K562 (cell line): Measurements from ENCODE around the gene FAF2. TPM values are rescaled to one million over a fixed set of nuclear protein-coding genes. Genes with fewer than 3 reads are reported as not detected.

ENCODE experiments used
- BMI1 ChIP-seq: fragments of 150-350 bp; IDR thresholded peaks from 2 replicates; pipeline ENCODE4 v1.6.1; 2014; ENCODE audit warnings: low read length
- CHD2 ChIP-seq: IDR thresholded peaks from 2 replicates; pipeline ENCODE4 v1.6.1; 2011; ENCODE audit warnings: low read depth, low read length
- EWSR1 ChIP-seq: fragments of 450-650 bp; IDR thresholded peaks from 2 replicates; pipeline ENCODE4 v1.6.1; 2018; ENCODE audit warnings: borderline replicate concordance, mild to moderate bottlenecking, low read depth, moderate library complexity; ENCODE audit not compliant: partially characterized antibody
- FOXK2 ChIP-seq, 2 experiments: fragments of 450-650 bp; IDR thresholded peaks in 1 of 2; conservative IDR thresholded peaks in 1 of 2; 2 replicates each; pipeline ENCODE4 v1.6.1; 2016; ENCODE audit warnings: low read depth in 2 of 2, mild to moderate bottlenecking in 1 of 2
- HCFC1 ChIP-seq: IDR thresholded peaks from 2 replicates; pipeline ENCODE4 v1.6.1; 2012; ENCODE audit warnings: low read depth, low read length, improper control_type of control experiment
- HMGN3 ChIP-seq: IDR thresholded peaks from 2 replicates; pipeline ENCODE4 v1.6.1; 2011; ENCODE audit warnings: borderline replicate concordance, low read depth, mild to moderate bottlenecking, mixed read lengths, low read length; ENCODE audit not compliant: insufficient read length; ENCODE audit errors: extremely low read depth
- SMAD1 ChIP-seq: fragments of 150-350 bp; IDR thresholded peaks from 2 replicates; pipeline ENCODE4 v1.6.1; 2014; ENCODE audit warnings: low read length, low read depth; ENCODE audit not compliant: partially characterized antibody
- TCF7 ChIP-seq: sonication (generic); IDR thresholded peaks from 2 replicates; pipeline ENCODE4 v1.6.1; 2016; ENCODE audit warnings: antibody characterized with exemption, borderline replicate concordance
- ZBTB1 ChIP-seq: sonication (generic); formaldehyde crosslinking; IDR thresholded peaks from 2 replicates; pipeline ENCODE4 v1.8.1; 2023; ENCODE audit warnings: missing genetic modification reagents, low read depth, mild to moderate bottlenecking, borderline replicate concordance
- ZFP30 ChIP-seq: fragments of 250-450 bp; sonication (Bioruptor Pico); IDR thresholded peaks from 2 replicates; pipeline ENCODE4 v1.8.0; 2022; ENCODE audit warnings: moderate library complexity, mild to moderate bottlenecking, inconsistent platforms, borderline replicate concordance
- ZNF140 ChIP-seq: fragments of 250-450 bp; sonication (Bioruptor Pico); IDR thresholded peaks from 2 replicates; pipeline ENCODE4 v1.8.0; 2021; ENCODE audit warnings: moderate library complexity, mild to moderate bottlenecking, inconsistent platforms
- ZNF212 ChIP-seq: fragments of 450-650 bp; formaldehyde crosslinking; IDR thresholded peaks from 2 replicates; pipeline ENCODE4 v1.4.0; 2020; ENCODE audit warnings: mild to moderate bottlenecking
- ZNF354B ChIP-seq: fragments of 250-450 bp; sonication (Bioruptor Pico); IDR thresholded peaks from 2 replicates; pipeline ENCODE4 v1.4.0; 2020
- ZNF699 ChIP-seq: fragments of 250-450 bp; sonication (Bioruptor Pico); IDR thresholded peaks from 2 replicates; pipeline ENCODE4 v1.8.0; 2021; ENCODE audit warnings: mild to moderate bottlenecking, moderate library complexity; ENCODE audit not compliant: insufficient replicate concordance
- ZZZ3 ChIP-seq: fragments of 450-650 bp; IDR thresholded peaks from 2 replicates; pipeline ENCODE4 v1.6.1; 2016; ENCODE audit warnings: antibody characterized with exemption, mild to moderate bottlenecking, moderate library complexity
- polyA plus RNA-seq, 8 experiments: library from polyadenylated mRNA; depleted of rRNA in 4 of 8; stranded (reverse) in 5 of 8; unstranded in 3 of 8; fragments of >200 nt; fragmentation: Nextera tagmentation in 2 of 8; fragmentation: Illumina TruSeq in 1 of 8; extraction: Ambion mirVana in 2 of 8; extraction: Trizol in 1 of 8; gene quantifications; 2 replicates each; pipeline versions ENCODE4 v1.2.1 to v1.2.3, GENCODE V29; 2011 to 2014; ENCODE audit warnings: inconsistent platforms in 1 of 8, missing spikeins in 1 of 8
- total RNA-seq, 7 experiments: library from RNA; depleted of rRNA in 6 of 7; stranded (reverse); fragments of >200 nt in 6 of 7; fragmentation: Illumina TruSeq in 2 of 7; extraction: Trizol in 2 of 7; gene quantifications; 2 replicates each; pipeline versions ENCODE4 v1.2.1 to v1.2.3, GENCODE V29; 2011 to 2021; ENCODE audit warnings: low replicate concordance in 1 of 7
- TF ChIP-seq, protein P1 (sequence below), 2 experiments: fragments of 450-650 bp; IDR thresholded peaks; 2 replicates each; pipeline ENCODE4 v1.6.1; 2016; ENCODE audit warnings: mild to moderate bottlenecking in 2 of 2, borderline replicate concordance in 1 of 2, low read depth in 1 of 2, moderate library complexity in 1 of 2
- TF ChIP-seq, protein P2 (sequence below): sonication (generic); formaldehyde crosslinking; IDR thresholded peaks from 2 replicates; pipeline ENCODE4 v1.8.0; 2022; ENCODE audit warnings: mild to moderate bottlenecking, missing genetic modification reagents, borderline replicate concordance

Gene FAF2
- total and polyA plus RNA-seq, 9 of the 15 experiments (the other 6 are each of a cell fraction or from before 2014, with no cell fraction given): 25.0 to 44.6 (median 36.1) TPM

DNA sequence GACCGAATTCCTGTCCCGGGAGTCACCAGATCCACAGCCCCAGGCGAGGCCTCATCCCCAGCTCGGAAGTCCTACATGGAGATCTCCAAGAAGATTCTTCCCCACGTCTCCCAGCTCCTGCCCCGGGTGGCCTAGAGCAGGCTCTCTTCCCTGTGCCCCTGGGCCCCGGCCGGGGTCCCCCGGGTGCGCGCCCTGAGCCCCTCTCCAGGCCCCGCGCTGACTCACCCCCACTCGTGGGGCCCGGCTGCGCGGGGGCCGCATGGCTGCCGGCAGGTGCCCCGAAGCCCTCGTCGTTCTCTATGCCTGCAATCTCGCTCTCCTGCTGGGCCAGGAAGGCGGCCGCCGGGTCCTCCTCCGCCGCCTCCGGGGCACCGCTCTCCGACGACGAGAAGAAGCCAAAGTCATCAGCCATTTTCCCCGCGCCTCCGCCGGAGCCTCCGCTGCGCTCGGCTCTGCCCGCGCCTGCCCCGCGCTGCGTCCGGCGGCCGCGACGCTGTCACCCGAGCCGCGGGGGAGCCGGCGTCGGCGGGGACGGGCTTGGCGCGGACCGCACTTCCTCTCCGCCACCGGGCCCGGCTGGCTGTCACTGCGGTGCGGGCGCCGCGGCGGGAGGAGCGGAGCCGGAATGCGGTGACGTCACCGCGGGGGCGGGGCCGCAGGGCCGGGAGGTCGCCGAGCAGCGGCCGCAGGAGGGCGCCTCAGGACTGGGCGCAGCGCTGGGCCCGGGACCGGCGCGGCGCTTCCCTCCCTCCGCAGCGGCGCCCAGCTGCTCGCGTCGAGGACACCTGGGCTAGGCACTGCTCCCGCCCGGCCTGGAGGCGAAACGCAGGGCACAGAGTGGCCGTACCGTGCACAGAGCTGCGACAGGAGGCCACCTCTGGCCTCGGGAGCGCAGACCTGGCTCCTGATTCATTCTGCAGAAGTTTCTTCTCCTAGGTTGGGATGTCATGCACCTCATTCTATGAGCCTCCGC, 31.9 kb upstream of the FAF2 start, which contains the start of gene CLTB (continued):
- TF ChIP-seq, protein P1, sequence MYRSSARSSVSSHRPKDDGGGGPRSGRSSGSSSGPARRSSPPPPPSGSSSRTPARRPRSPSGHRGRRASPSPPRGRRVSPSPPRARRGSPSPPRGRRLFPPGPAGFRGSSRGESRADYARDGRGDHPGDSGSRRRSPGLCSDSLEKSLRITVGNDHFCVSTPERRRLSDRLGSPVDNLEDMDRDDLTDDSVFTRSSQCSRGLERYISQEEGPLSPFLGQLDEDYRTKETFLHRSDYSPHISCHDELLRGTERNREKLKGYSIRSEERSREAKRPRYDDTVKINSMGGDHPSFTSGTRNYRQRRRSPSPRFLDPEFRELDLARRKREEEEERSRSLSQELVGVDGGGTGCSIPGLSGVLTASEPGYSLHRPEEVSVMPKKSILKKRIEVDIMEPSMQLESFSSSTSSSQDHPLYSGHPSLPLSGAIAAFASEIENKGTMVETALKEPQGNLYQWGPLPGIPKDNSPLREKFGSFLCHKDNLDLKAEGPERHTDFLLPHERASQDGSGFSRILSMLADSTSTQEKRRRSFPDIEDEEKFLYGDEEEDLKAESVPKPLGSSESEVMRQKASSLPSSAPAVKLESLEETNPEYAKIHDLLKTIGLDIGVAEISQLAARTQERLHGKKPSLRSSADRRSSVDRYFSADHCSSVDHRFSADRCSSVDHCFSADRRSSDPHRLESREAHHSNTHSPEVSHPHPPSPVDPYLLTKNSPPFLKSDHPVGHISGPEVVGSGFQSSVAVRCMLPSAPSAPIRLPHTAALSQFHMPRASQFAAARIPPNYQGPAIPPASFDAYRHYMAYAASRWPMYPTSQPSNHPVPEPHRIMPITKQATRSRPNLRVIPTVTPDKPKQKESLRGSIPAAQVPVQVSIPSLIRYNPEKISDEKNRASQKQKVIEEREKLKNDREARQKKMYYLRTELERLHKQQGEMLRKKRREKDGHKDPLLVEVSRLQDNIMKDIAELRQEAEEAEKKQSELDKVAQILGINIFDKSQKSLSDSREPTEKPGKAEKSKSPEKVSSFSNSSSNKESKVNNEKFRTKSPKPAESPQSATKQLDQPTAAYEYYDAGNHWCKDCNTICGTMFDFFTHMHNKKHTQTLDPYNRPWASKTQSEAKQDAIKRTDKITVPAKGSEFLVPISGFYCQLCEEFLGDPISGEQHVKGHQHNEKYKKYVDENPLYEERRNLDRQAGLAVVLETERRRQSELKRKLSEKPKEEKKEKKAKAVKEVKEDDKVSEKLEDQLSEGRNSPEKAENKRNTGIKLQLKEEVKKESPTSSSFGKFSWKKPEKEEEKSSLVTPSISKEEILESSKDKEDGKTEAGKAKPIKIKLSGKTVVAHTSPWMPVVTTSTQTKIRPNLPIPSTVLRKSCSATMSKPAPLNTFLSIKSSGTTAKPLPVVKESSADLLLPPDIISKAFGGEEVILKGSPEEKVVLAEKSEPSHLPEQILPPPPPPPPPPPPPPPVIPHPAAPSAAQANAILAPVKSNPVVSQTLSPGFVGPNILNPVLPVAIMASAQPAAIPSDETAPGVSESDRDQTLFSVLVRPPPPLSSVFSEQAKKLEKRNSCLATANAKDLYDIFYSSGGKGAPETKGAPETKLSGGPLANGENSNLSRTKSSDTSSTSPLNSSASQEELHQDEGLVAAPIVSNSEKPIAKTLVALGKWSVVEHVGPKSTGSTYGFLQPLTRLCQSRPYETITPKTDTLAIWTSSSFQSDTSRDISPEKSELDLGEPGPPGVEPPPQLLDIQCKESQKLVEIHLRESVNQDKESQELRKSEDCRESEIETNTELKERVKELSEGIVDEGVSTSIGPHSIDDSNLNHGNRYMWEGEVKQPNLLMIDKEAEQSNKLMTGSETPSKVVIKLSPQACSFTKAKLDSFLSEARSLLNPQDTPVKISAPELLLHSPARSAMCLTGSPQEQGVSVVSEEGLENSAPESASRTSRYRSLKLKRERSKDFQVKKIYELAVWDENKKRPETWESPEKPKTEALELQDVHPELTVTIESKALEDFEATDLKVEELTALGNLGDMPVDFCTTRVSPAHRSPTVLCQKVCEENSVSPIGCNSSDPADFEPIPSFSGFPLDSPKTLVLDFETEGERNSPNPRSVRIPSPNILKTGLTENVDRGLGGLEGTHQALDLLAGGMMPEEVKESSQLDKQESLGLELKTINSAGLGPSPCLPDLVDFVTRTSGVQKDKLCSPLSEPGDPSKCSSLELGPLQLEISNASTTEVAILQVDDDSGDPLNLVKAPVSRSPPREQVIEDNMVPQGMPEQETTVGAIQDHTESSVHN (IDR thresholded peaks at IDR 0.05; ENCODE audit: borderline replicate concordance in 1 of 2, low read depth in 1 of 2): no peak
- TF ChIP-seq, protein P2, sequence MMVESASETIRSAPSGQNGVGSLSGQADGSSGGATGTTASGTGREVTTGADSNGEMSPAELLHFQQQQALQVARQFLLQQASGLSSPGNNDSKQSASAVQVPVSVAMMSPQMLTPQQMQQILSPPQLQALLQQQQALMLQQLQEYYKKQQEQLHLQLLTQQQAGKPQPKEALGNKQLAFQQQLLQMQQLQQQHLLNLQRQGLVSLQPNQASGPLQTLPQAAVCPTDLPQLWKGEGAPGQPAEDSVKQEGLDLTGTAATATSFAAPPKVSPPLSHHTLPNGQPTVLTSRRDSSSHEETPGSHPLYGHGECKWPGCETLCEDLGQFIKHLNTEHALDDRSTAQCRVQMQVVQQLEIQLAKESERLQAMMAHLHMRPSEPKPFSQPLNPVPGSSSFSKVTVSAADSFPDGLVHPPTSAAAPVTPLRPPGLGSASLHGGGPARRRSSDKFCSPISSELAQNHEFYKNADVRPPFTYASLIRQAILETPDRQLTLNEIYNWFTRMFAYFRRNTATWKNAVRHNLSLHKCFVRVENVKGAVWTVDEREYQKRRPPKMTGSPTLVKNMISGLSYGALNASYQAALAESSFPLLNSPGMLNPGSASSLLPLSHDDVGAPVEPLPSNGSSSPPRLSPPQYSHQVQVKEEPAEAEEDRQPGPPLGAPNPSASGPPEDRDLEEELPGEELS: no peak
- no peak for TF ChIP-seq ZNF354B (CRISPR knock-in tag)
- TF ChIP-seq SMAD1: no peak
- no peak for TF ChIP-seq EWSR1
- TF ChIP-seq HMGN3: peak; percentile 81
- no peak for TF ChIP-seq ZFP30 (CRISPR knock-in tag)
- no peak for TF ChIP-seq BMI1
- TF ChIP-seq ZNF699 (CRISPR knock-in tag): no peak
- TF ChIP-seq HCFC1: peak; percentile 29; the same call in 1 of the 2 replicates
- no peak for TF ChIP-seq ZNF212 (CRISPR knock-in tag)
- no peak for TF ChIP-seq CHD2
- no peak for TF ChIP-seq ZNF140
- no peak for TF ChIP-seq TCF7
- peak; percentile 92 for TF ChIP-seq ZBTB1
- no peak for TF ChIP-seq ZZZ3
- TF ChIP-seq FOXK2 (conservative IDR thresholded peaks at IDR 0.05 in 1 of 2, IDR thresholded peaks at IDR 0.05 in 1 of 2; ENCODE audit: low read depth in 2 of 2): no peak
